Duodenal mucosa (tissue), 2 donors: Measurements from ENCODE around the gene MAPRE3.

Experiments used
- H3K27ac ChIP-seq: one replicate; pipeline ENCODE4 v1.7.0; 2013; ENCODE audit warnings: low read depth, low read length
- H3K27me3 ChIP-seq, 2 donors: one replicate each; pipeline ENCODE4 v1.7.0; 2013; ENCODE audit warnings: low read length in 2 of 2, control low read depth in 1 of 2; ENCODE audit not compliant: insufficient read depth in 2 of 2, control insufficient read depth in 1 of 2
- H3K36me3 ChIP-seq, 2 donors: one replicate each; pipeline ENCODE4 v1.7.0; 2013; ENCODE audit warnings: low read length in 2 of 2, control low read depth in 1 of 2; ENCODE audit not compliant: insufficient read depth in 2 of 2, control insufficient read depth in 1 of 2
- H3K4me1 ChIP-seq, 2 donors: one replicate each; pipeline ENCODE4 v1.7.0; 2013; ENCODE audit warnings: low read length in 2 of 2, control low read depth in 1 of 2; ENCODE audit not compliant: insufficient read depth in 2 of 2, control insufficient read depth in 1 of 2
- H3K4me3 ChIP-seq, 2 donors: one replicate each; pipeline ENCODE4 v1.7.0; 2013; ENCODE audit warnings: low read length in 2 of 2, low read depth in 1 of 2
- H3K9ac ChIP-seq, 2 donors: one replicate each; pipeline ENCODE4 v1.7.0; 2013; ENCODE audit warnings: low read length in 2 of 2, low read depth in 1 of 2
- H3K9me3 ChIP-seq, 2 donors: one replicate each; pipeline ENCODE4 v1.7.0; 2013; ENCODE audit warnings: low read length in 2 of 2, control low read depth in 1 of 2; ENCODE audit not compliant: control insufficient read depth in 1 of 2

The MAPRE3 gene

GRCh38 chr2:27049422-27050280 lies 79.2 kb downstream of the MAPRE3 start:
- H3K27ac ChIP-seq: peak overlapping the region; percentile 59
- H3K4me1 ChIP-seq: peaks cover 10 to 13% of the 10 kb centered on the region in 2 donors
- H3K27me3 ChIP-seq: no peaks in the 10 kb centered on the region
- H3K9ac ChIP-seq: peak overlapping the region; percentile 53 to 56
- no peaks in the 10 kb centered on the region for H3K9me3 ChIP-seq
- peaks cover 0 to 6% of the 10 kb centered on the region in 2 donors for H3K36me3 ChIP-seq
- H3K4me3 ChIP-seq: peak overlapping the region; percentile 78 to 97

GRCh38 chr2:27050281-27050995 lies 80.0 kb downstream of the MAPRE3 start:
- Histone ChIP-seq H3K36me3 (peaks cover under 1 to 14% of the 10 kb centered on the region in 2 donors), H3K9ac (peak overlapping the region; percentile 53 to 56), H3K4me3 (peak overlapping the region; percentile 78 to 97), H3K9me3 (no peaks in the 10 kb centered on the region), H3K27me3 (no peaks in the 10 kb centered on the region), H3K4me1 (peaks cover 10 to 13% of the 10 kb centered on the region in 2 donors), H3K27ac (peak overlapping the region; percentile 80)

- Histone ChIP-seq H3K4me1 (peaks cover 10 to 13% of the 10 kb centered on the region in 2 donors), H3K9me3 (no peaks in the 10 kb centered on the region), H3K27me3 (no peaks in the 10 kb centered on the region), H3K36me3 (peaks cover 8 to 22% of the 10 kb centered on the region in 2 donors), H3K27ac (peak within 1 kb of the TSS; percentile 80), H3K4me3 (peak within 1 kb of the TSS; percentile 78 to 97), H3K9ac (peak within 1 kb of the TSS; percentile 68 to 71)
Measured at GRCh38 chr2:27050996-27051901, 80.8 kb downstream of the MAPRE3 start, which contains the start of gene AGBL5. TSS of gene AGBL5 (plus strand) at chr2:27051668. CDS start at chr2:27052959, 1,291 bp downstream.

- Histone ChIP-seq H3K4me1 (peaks cover 10 to 13% of the 10 kb centered on the region in 2 donors), H3K9me3 (no peaks in the 10 kb centered on the region), H3K36me3 (peaks cover 9 to 27% of the 10 kb centered on the region in 2 donors), H3K4me3 (peak overlapping the region; percentile 78 to 97), H3K27ac (no peak overlapping the region), H3K9ac (peak overlapping the region; percentile 68 to 71), H3K27me3 (no peaks in the 10 kb centered on the region)
Measured at GRCh38 chr2:27051902-27052645, 81.6 kb downstream of the MAPRE3 start.

GRCh38 chr2:27053321-27053720 lies 82.9 kb downstream of the MAPRE3 start:
- Histone ChIP-seq H3K27me3 (no peaks in the 10 kb centered on the region), H3K27ac (no peak overlapping the region), H3K4me1 (peaks cover 10 to 13% of the 10 kb centered on the region in 2 donors), H3K9me3 (no peaks in the 10 kb centered on the region), H3K9ac (no peak overlapping the region), H3K4me3 (no peak overlapping the region), H3K36me3 (peaks cover 18 to 33% of the 10 kb centered on the region in 2 donors)

- Histone ChIP-seq H3K36me3 (peaks cover 19 to 33% of the 10 kb centered on the region in 2 donors), H3K4me1 (peaks cover 10 to 13% of the 10 kb centered on the region in 2 donors), H3K9me3 (no peaks in the 10 kb centered on the region), H3K9ac (no peak overlapping the region), H3K4me3 (no peak overlapping the region), H3K27ac (no peak overlapping the region), H3K27me3 (no peaks in the 10 kb centered on the region)
Measured at GRCh38 chr2:27053776-27054175, 83.3 kb downstream of the MAPRE3 start.

- Histone ChIP-seq H3K36me3 (peaks cover 19 to 38% of the 10 kb centered on the region in 2 donors), H3K27me3 (no peaks in the 10 kb centered on the region), H3K9me3 (no peaks in the 10 kb centered on the region), H3K27ac (no peak overlapping the region), H3K4me3 (no peak overlapping the region), H3K4me1 (peaks cover 4 to 14% of the 10 kb centered on the region in 2 donors), H3K9ac (no peak overlapping the region)
Measured at GRCh38 chr2:27054721-27055120, 84.3 kb downstream of the MAPRE3 start.

- no peak overlapping the region for H3K9ac ChIP-seq
- H3K36me3 ChIP-seq: peaks cover 19 to 41% of the 10 kb centered on the region in 2 donors
- peaks cover 1 to 8% of the 10 kb centered on the region in 2 donors for H3K4me1 ChIP-seq
- H3K4me3 ChIP-seq: no peak overlapping the region
- no peak overlapping the region for H3K27ac ChIP-seq
- no peaks in the 10 kb centered on the region for H3K9me3 ChIP-seq
- H3K27me3 ChIP-seq: no peaks in the 10 kb centered on the region
Measured at GRCh38 chr2:27057184-27057583, 86.7 kb downstream of the MAPRE3 start.

GRCh38 chr2:27058210-27058609 lies 87.8 kb downstream of the MAPRE3 start:
- Histone ChIP-seq H3K27ac (no peak overlapping the region), H3K36me3 (peaks cover 19 to 44% of the 10 kb centered on the region in 2 donors), H3K9ac (no peak overlapping the region), H3K9me3 (no peaks in the 10 kb centered on the region), H3K4me1 (peaks cover 0 to 5% of the 10 kb centered on the region in 2 donors), H3K4me3 (no peak overlapping the region), H3K27me3 (no peaks in the 10 kb centered on the region)
